SIG-M5 (cell line): ENCODE results near the gene NOP9.

Experiments used
- DNase-seq: peaks from one replicate; lab custom pipeline; 2025; lab: John Stamatoyannopoulos, UW

The NOP9 gene

DNA sequence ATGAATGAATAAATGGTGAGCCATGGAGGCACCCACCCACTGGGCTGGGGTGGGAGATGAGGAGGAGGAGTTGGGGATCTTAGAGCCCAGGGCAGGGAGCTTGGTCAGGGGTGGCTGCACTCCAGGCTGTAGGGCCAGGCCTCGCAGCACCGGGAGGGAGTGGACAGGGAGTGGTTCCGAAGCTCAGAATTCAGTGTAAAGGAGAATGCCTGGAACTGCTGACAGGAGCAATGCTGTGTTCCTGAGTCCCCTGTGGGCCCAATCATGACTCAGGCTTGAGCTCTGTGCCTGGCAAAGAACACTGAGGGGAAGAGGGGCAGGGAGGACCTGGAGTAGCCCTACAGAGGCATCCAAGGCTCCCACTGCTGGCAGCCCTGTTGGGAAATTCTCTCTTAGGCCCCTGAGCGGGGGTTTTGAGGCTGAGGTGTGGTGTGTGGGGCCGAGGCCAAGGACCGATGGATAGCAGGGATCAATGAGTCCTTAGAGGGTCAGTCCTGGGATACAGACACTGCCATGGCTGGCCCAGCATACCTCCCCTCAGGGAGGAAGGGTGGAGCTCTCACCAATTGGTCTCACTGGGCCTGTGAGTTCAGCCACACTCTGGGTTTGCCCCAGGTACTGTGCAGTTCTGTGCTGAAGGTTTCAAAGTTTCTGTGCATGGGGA lies 18.7 kb upstream of the NOP9 start:
- DNase-seq: no peak

DNA sequence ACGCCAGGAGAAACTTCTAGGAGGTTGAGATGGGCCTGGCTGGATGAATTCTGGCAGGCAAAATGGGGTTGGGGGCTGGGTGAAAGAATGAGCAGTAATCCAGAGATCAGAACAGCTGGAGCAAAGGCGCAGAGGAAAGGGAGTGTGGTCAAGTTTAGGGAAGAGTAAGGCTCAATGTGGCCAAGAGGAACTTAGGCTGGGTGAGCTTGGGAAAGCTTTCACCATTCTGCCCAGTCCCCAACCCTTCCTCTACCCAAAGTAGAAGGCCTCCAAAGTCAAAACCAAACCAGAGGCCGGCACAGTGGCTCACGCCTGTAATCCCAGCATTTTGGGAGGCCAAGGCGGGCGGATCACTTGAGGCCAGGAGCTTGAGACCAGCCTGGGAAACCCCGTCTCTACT lies 18.0 kb upstream of the NOP9 start:
- no peak for DNase-seq

DNA sequence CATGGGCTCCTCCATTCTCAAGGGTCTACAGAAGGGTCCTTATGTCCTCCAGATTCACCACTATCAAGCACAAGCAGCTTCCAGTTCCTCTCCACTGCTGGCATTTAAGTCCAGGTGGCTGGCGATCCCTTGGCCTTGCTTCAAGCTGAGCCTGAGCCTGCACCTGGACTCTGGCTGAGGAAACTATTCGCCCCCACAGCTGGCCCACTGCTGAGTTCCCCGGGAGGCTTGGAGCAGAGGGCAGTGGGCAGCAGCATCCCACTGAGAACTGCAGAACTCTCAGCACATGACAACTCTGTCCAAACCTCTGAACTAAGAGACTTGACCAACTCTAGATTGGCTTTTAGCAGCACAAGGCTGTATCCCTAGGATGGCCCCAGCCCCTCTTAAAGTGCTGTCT lies 16.9 kb upstream of the NOP9 start:
- DNase-seq: no peak

DNA sequence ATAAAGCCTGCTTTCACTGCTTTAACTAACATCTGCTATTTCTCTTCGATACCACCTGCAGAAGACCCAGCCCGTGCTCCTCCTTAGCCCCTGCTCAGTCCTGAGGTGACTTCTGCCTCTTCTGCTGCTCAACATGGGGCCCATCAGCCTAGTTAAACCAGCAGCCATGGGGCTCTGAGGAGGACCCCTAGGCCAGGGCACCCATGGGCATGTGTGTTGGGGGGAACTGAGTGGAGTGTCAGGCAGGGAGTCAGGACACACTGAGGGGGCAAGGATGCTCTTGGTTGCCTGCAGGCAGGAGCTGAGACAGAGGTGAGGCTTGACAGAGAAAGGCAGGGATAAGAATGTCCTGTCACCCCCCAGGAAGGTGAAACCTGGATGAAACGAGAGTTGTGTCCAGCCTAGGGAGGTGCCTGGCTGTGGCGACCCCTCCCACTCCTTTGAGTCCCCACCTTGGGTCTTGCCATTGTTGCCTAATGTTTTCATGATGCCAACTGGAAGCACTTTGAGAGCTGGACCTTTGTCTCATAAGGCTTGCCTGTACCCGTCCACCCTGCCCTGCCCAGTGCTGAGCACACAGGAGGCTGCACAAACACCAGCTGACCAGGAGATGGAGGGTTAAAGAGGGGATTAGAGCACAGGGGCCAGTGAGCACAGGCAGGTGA lies 15.7 kb upstream of the NOP9 start:
- DNase-seq: no peak

DNA sequence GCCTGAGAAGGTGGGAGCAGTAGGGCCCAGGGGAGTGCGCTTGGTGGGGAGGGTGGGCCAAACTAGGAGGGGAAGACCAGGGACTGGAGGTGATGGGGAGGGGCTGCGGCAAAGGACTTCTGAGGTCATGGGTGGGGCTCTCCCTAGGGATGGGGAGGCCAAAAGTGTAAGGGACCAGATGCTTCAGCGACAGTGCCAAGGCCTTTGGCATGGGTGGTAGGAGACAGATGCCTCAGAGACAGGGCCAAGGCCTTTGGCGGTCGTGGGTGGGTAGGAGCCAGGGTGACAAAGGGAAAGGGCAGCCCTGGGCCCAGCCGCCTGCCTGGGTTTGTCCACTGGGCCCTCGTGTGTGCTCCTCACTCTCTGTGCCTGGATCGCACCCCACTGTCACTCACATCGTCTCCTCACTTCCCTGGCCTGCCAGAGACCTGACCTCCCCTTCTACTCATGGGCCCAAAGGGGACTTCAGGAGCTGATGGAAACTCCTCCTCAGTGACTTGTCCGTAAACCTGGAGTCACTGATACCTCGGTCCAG lies 15.1 kb upstream of the NOP9 start:
- DNase-seq: no peak

DNA sequence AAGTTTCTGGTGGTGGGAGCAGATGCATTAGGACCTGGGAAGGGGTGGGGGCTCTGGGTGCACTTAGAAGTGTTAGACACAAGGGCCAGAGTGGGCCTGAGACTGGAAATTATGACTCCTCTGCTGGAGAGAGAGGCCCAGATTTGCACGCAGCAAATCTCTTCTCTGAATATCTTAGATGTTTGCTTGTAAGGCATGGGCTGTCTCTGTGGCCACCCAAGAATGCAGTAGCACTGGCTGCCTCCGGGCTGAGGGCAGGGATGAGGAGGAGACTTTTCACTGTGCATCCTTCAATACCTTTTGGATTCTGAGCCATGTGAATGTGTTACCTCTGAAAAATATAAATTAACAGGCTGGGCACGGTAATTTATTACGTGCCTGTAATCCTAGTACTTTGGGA lies 14.3 kb upstream of the NOP9 start:
- no peak for DNase-seq

DNA sequence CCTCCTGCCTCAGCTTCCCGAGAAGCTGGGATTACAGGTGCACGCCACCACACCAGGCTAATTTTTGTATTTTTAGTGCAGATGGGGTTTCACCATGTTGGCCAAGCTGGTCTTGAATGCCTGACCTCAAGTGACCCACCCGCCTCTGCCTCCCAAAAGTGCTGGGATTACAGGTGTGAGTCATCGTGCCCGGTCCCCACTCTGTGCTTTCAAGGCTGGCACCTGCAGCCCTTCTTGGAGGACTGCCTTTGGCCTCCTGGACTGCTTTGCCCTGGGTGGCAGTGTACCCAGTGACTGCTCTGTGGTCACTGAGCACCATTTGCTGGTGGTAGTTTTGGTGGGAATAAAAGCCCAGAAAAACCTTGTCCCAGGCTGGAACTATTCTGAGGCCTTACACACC lies 12.7 kb upstream of the NOP9 start:
- no peak for DNase-seq

DNA sequence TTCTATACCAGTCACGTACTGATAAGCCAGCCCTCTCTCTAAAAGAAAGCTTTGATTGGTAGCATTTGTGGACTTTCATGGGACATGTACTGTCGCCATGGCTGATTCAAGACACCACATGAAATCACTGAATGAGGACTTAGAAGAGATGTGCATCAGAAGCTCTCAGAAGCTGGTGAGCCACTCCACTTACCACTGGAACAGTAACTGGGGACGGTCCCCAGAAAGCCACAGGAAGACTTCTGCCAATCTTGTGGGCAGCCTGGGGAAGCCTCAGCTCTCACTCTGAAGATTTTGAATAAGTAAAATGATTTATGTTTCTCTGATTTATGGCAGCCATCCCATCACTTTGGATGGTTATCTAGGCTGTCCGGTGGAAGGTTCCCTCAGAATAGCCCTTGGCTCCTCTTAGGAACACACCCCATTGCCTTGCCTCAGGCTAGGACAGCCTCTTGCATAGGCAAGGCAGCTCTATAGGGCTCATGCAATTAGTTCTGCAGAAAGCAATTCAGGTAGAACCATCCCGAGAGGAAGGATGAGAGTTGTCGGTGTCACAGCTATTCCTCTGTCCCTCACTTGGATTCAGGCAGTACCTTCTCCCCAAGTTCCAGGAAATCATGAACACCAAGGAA lies 9.9 kb upstream of the NOP9 start:
- no peak for DNase-seq

DNA sequence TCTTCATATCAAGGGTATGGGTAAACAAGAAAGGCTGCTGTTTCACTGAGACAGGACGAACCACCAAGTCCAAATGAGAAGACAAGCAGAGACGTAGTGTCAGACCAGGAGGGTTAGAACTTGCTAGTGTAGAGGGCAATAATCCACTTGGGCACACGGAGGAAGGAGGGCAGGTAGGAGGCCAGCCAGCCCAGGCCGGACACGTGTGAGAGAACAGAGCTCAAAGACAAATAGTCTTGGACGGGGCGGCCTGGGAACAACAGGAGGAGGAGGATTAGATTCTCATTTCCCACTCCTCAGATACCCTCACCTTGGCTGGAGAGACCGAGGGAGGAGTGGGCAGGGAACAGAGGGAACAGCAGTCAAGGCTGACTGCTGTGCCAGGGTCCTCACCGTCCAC lies 8.9 kb upstream of the NOP9 start:
- DNase-seq: no peak

DNA sequence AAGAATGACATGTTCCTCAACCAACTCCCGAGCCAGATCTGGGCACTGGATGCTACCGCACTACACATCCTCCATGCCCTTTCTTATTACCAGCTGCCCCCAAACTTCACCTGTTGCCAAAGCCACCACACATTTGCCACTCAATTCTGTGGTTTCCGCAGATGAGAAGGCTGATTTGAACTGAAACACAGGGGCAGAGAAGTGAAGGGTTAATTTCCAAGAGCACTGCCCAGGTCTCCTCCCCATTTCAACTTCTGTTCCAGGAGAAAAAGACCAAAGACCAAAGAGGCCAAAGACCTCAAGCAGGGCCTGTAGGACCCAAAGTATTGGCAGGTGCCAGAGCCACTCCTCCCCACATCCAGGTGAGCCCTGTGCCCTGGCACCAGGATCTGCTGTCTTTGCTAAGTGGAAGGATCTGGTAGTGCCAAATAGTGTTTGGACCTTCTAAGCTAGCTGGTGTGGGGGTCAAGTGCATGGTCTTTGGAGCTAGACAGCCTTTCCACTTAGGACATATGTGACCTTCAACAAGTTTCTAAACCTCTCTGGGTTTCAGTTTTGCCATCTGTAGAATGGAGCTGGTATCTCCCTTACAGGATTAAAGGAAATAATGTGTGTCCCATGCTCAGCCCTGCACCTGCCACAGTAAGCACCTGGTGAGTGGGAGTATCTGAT lies 8.1 kb upstream of the NOP9 start:
- no peak for DNase-seq

DNA sequence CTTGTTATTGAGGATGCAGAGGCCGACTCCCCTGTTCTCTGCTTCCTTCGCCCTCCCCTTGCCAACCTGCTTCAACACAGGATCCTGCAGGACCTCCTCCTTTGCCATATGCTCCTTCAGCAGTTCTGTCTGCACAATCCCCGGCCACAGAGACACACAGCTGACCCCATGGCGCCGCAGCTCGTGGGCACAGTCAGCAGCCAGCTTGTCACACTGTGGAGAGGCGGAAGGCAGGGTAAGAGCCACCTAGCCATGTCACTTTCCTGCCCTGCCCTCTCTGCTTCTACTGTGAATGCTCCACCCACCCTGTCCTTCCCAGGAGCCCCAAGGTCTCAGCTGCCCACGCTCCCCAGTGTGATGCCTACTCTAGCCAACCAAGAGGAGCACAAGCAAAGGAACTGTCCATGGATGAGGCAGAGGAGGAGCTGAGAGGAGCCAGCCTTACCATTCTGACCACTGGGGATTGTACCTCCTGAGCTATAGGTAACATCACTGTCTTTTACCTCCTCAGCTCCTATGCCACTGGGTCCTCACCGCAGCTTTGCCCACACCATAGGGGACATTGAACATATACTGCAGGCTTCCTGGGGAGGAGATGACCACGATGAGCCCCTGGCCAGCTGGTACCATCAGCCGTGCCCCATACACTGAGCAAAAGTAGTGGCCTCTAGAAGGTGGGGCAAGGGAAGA lies 7.4 kb upstream of the NOP9 start:
- DNase-seq: no peak

DNA sequence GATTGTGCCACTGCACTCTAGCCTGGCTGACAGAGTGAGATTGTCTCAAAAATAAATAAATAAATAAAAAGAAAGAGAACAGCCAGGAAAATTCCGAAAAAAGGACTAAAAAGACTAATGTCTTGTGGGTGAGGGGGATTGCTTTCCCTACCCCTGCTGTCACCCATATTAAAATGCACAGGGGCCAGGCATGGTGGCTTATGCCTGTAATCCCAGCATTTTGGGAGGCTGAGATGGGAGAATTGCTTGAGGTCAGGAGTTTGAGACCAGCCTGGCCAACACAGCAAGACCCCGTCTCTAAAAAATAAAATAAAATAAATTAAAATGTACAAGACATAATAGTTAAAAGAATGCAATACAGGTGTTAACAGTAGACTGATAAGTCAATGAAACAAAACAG lies 6.1 kb upstream of the NOP9 start:
- DNase-seq: no peak

DNA sequence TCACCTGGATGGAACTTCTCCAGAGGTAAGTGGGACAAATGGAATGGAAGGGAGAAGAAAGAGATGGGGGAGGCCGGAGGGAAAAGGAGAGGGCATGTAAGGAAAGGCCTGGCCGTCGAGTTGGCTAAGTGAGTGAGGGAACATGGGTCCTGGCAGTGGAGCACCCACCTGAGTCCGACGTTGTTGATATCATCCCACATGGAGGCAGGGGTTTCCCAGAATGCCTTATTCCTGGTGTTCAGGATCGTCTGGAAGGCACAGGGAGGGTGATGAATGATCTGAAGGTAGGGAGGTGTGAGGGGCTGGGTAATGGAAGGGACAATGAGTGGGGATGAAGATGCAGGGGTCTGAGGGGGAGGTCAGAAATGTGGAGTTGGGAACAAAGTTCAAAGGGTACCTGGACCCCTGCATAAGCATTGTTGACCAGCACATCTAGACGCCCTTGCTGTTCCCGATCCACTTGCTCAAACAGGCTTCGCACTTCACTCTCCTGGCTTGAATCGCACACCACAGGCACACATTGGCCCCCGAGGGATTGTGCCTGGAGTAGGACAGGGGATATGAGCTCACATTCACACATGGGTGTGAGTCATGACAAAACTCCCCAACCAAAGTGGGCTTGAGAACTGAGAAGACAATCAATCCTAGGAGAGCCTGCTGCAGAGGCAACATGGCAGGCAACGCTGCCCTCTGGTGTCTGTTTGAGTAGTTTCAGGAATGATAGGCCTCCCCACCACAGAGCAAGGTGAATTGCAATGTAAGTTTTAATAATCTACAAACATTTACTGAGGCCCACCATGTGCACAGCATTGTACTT lies 3.1 kb upstream of the NOP9 start:
- peak; percentile 18 for DNase-seq

DNA sequence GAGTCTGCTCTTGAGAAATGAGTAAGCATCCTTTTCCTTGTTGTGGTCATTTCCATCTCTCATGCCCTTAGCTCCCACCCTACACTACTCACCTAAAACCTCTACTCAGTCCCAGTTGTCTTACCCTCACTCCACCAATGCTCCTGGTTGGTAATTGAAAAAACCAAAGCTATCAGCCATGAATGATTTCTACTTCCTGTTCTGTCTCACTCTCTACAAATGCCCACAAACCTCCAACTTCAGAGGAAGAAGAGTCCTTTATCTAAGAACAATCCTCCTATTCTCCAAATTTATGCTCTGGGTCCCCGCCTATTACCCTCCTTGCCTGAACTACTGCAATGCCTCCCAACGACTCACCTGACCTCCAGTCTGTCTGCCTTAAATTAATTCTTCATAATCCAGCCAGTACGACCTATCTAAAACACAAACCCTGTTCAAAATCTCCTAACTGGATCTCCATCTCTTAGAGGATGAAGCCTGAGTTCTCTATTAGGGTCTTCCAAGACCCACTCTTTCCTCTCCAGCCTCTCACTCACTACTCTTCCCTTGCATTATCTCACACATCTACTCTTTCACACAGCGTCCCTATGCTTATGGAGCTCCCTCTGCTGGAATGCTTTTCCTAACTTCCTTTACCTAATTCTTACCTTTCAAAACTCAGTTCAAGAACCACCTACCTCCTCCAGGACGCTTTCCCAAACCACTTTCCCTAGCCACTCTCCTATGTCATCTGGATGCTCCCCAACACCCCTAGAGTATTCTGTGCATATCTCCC lies 2.3 kb upstream of the NOP9 start:
- no peak for DNase-seq

DNA sequence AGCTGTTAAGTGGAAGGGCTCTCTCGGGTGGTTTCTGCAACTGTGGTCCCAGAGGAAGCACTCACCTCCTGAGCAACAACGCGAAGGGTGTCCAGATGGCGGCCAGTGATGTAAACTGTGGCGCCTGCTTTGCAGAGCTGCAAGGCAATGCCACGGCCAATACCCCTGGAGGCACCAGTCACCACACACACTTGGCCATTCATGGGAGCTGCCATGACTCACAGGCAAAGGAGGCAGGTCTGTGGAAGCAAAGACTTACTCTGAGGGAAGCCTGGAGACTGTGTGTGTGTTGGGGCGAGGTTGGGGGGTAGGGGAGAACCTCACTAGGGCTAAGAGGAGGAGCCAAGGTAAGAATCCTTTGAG lies 777 bp upstream of the NOP9 start:
- no peak for DNase-seq

DNA sequence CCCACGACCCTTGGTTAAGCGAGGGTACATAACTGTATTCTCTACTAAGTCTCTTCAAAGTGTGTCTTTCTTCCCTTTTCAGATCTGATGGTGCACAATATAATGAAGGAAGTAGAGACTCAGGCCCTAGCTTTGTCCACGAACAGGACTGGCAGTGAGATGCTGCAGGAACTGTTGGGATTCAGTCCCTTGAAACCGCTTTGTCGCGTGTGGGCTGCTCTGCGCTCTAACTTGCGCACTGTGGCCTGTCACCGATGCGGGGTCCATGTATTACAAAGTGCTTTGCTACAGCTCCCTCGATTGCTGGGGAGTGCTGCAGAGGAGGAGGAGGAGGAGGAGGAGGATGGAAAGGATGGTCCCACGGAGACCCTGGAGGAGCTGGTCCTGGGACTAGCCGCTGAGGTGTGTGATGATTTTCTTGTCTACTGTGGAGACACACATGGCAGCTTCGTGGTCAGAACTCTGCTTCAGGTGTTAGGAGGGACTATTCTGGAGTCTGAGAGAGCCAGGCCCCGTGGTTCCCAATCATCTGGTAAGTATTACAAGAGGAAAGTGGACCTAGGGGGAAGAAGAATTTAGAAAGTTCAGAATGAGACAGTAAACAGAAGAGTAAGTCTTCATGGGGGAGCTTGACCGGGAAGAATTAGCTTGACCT lies 803 bp downstream of the NOP9 start:
- DNase-seq: no peak

DNA sequence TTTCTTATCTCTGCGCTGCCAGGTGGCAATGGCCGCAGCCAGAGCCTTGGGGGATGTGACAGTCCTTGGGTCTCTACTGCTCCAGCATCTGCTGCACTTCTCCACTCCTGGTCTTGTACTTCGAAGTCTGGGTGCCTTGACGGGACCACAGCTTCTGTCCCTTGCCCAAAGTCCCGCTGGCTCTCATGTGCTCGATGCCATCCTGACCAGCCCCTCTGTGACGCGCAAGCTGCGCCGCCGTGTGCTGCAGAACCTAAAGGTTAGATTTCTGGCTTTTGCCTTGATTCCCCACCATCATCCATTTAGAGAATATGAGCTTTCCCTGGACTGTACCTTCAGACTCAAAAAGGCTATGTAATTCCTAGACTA lies 4.4 kb downstream of the NOP9 start:
- no peak for DNase-seq

DNA sequence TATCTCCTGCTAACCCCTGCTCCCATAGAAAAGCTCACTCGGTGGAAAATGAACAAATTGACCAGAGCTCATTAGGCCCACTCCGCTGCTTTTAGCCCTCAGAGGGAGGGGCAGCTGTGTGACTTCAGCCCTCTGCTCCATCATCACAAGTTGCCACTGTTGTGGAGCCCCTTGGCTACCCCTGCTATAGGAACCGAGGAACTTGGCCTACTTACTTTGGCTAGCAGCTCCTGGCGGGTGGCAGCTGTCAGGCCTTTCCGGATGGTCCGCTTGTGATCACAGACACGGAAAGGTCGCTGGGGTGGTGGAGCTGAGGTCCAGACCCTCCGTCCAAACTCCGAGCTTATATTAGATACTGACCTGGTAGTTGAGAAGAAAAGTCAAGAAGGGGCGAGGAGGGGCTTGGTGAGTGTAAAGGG lies 7.5 kb downstream of the NOP9 start:
- DNase-seq: no peak

DNA sequence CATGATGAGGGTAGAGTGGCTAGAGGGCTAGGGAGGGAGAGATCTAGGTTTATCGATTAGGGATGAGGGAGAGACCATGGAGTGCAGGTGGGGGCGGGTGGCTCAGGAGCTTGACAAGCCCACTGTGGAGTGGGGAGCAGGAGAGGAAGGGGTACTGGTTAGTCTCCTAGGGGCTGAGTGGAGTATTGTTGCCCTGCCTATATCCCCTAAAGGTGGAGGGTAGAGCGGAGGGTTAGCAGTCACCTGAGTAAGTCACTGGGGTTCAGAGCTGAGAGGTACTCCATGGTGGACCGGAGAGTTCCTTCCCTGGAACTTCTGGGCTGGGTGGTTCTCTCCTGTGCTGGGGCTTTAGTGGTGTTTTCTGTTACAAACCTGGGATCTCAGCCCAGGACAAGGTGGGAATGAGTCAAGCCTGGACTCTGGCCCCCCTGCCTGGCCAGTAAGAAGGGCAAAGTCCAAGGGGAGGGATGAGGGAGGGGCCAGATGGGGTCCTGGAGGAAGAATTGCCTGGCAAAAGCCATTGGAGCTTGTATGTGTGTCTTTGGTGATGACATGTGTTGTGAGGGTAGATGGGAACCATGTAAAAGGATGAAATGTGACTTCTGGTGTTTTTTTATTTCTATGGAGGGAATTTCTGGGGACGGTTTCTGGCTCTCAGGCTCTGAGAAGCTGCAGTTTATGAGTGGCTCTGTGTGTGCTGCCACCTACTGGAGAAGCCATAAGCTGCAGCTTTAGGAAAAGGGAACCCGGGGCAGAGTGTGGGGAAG lies 8.1 kb downstream of the NOP9 start, which contains the start of gene CIDEB:
CIDEB (minus strand) TSS at position 403 of the 767 bp plus-strand sequence; CDS start at position 284, 119 bp downstream.
- DNase-seq: no peak
